SU-DHL-6 (cell line): ENCODE measurements around the gene ARHGEF16.

Experiments used
- H2AFZ ChIP-seq: fragments of 200-600 bp; sonication (generic); 2 replicates; pipeline ENCODE4 v1.6.1; 2014; ENCODE audit warnings: low read depth, mild to moderate bottlenecking, moderate library complexity, mixed read lengths, antibody characterized with exemption, low read length; ENCODE audit not compliant: severe bottlenecking
- H3F3A ChIP-seq: fragments of 200-600 bp; shearing (Covaris generic); 2 replicates; pipeline ENCODE4 v1.6.0; 2016; ENCODE audit warnings: antibody characterized with exemption, mild to moderate bottlenecking; ENCODE audit not compliant: insufficient read depth
- H3K27ac ChIP-seq: fragments of 200-600 bp; sonication (generic); 2 replicates; pipeline ENCODE4 v1.5.1; 2016; ENCODE audit warnings: low read depth, mild to moderate bottlenecking, low read length, moderate library complexity, mixed read lengths
- H3K27me3 ChIP-seq: fragments of 200-600 bp; sonication (generic), shearing (Covaris generic); 2 replicates; pipeline ENCODE4 v1.6.0; 2014; ENCODE audit warnings: mild to moderate bottlenecking, low read length
- H3K36me3 ChIP-seq: fragments of 200-600 bp; sonication (generic); 2 replicates; pipeline ENCODE4 v1.6.1; 2014; ENCODE audit warnings: mild to moderate bottlenecking, low read length, mixed read lengths
- H3K4me2 ChIP-seq: fragments of 300-600, 200-600 bp; shearing (Covaris generic), sonication (generic); 2 replicates; pipeline ENCODE4 v1.6.0; 2014; ENCODE audit warnings: low read length, low read depth, mild to moderate bottlenecking; ENCODE audit not compliant: poor library complexity, severe bottlenecking
- H3K4me3 ChIP-seq: fragments of 200-600 bp; sonication (generic); 2 replicates; pipeline ENCODE4 v1.5.1; 2014; ENCODE audit warnings: antibody characterized with exemption, low read length, mild to moderate bottlenecking, mixed read lengths; ENCODE audit not compliant: insufficient read depth, poor library complexity, severe bottlenecking
- H3K79me2 ChIP-seq: fragments of 200-600 bp; sonication (generic); 2 replicates; pipeline ENCODE4 v1.6.1; 2014; ENCODE audit warnings: mild to moderate bottlenecking, low read length, moderate library complexity; ENCODE audit not compliant: insufficient read depth
- H3K9ac ChIP-seq: fragments of 200-600 bp; sonication (generic); 2 replicates; pipeline ENCODE4 v1.7.0; 2014; ENCODE audit warnings: mild to moderate bottlenecking, low read length
- H3K9me2 ChIP-seq: fragments of 200-600 bp; sonication (generic); replicated peaks from 2 replicates; pipeline ENCODE4 v1.6.1; 2014; ENCODE audit warnings: low read length; ENCODE audit not compliant: insufficient read depth
- H3K9me3 ChIP-seq: fragments of 200-600 bp; sonication (generic); 2 replicates; pipeline ENCODE4 v1.6.1; 2014; ENCODE audit warnings: low read length, mixed read lengths; ENCODE audit not compliant: insufficient read depth
- H4K20me1 ChIP-seq: fragments of 200-600 bp; sonication (generic); 2 replicates; pipeline ENCODE4 v1.6.1; 2014; ENCODE audit warnings: low read depth, mild to moderate bottlenecking, antibody characterized with exemption, low read length, moderate library complexity, mixed read lengths
- EZH2phosphoT487 ChIP-seq: fragments of 200-600 bp; sonication (generic), shearing (Covaris generic); conservative IDR thresholded peaks from 2 replicates; pipeline ENCODE4 v1.6.1; 2018; ENCODE audit warnings: mild to moderate bottlenecking, antibody characterized with exemption, low read length, moderate library complexity, mixed read lengths
- TF ChIP-seq, protein P1 (sequence below): fragments of 200-600 bp; sonication (generic); IDR thresholded peaks from one replicate; pipeline ENCODE4 v1.5.1; 2017; ENCODE audit warnings: antibody characterized with exemption, mild to moderate bottlenecking, low read length, moderate library complexity; ENCODE audit not compliant: insufficient read depth, poor library complexity, severe bottlenecking

ARHGEF16 gene

DNA sequence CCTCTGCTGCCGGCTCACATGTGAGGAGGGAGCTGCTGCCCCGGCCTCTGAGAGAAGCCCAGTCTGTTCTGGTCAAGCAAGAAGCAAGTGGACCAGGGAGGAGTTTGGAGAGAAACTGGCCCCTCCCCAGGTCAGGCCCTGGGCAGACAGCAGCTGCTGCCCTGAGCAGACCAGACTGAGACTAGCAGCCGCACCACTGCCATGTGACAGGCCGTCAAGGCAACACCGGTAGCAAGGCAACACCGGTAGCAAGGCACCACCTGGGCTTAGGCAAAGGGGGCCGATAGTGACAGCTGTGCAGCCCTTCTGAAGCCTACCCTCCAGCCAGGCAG, 50.3 kb downstream of the ARHGEF16 start:
- no peak overlapping the region for H3K4me2 ChIP-seq
- no peaks in the 10 kb centered on the region for H4K20me1 ChIP-seq
- H3F3A ChIP-seq, result no peaks in the 10 kb centered on the region
- H3K36me3 ChIP-seq, result no peaks in the 10 kb centered on the region
- TF ChIP-seq, protein P1, sequence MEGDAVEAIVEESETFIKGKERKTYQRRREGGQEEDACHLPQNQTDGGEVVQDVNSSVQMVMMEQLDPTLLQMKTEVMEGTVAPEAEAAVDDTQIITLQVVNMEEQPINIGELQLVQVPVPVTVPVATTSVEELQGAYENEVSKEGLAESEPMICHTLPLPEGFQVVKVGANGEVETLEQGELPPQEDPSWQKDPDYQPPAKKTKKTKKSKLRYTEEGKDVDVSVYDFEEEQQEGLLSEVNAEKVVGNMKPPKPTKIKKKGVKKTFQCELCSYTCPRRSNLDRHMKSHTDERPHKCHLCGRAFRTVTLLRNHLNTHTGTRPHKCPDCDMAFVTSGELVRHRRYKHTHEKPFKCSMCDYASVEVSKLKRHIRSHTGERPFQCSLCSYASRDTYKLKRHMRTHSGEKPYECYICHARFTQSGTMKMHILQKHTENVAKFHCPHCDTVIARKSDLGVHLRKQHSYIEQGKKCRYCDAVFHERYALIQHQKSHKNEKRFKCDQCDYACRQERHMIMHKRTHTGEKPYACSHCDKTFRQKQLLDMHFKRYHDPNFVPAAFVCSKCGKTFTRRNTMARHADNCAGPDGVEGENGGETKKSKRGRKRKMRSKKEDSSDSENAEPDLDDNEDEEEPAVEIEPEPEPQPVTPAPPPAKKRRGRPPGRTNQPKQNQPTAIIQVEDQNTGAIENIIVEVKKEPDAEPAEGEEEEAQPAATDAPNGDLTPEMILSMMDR, result no peak
- no peak for TF ChIP-seq EZH2phosphoT487
- H3K9me3 ChIP-seq, result no peaks in the 10 kb centered on the region
- H3K79me2 ChIP-seq, result no peaks in the 10 kb centered on the region
- H3K9me2 ChIP-seq, result no peaks in the 10 kb centered on the region
- no peak overlapping the region for H2AFZ ChIP-seq
- no peak overlapping the region for H3K9ac ChIP-seq
- no peaks in the 10 kb centered on the region for H3K27me3 ChIP-seq
- H3K27ac ChIP-seq, result no peak overlapping the region
- no peak overlapping the region for H3K4me3 ChIP-seq

DNA sequence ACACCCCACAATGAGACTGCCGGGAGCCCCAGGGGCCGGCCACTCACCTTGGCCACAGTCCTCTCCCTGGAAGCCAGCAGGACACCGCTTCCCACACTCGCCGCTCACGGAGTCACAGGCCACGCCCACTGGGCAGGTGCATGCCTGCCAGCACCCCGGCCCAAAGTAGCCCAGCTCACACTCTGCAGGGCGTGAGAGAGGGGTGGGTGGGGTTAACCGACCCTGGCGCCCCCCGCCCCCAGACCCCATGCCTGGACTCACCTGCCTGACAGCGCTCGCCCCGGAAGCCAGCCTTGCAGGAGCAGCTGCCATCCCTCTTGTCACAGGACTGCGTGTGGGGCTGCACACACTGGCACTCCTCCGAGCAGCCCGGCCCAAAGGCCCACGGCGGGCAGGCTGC, 50.7 kb downstream of the ARHGEF16 start:
- Histone ChIP-seq H3K4me3 (no peak overlapping the region), H3K27ac (no peak overlapping the region), H3F3A (no peaks in the 10 kb centered on the region), H3K9me3 (no peaks in the 10 kb centered on the region), H3K9ac (no peak overlapping the region), H3K4me2 (no peak overlapping the region), H2AFZ (no peak overlapping the region), H3K9me2 (no peaks in the 10 kb centered on the region), H3K79me2 (no peaks in the 10 kb centered on the region), H3K36me3 (no peaks in the 10 kb centered on the region), H4K20me1 (no peaks in the 10 kb centered on the region), H3K27me3 (no peaks in the 10 kb centered on the region)
- no peak for TF ChIP-seq EZH2phosphoT487
- TF ChIP-seq, protein P1, result no peak

DNA sequence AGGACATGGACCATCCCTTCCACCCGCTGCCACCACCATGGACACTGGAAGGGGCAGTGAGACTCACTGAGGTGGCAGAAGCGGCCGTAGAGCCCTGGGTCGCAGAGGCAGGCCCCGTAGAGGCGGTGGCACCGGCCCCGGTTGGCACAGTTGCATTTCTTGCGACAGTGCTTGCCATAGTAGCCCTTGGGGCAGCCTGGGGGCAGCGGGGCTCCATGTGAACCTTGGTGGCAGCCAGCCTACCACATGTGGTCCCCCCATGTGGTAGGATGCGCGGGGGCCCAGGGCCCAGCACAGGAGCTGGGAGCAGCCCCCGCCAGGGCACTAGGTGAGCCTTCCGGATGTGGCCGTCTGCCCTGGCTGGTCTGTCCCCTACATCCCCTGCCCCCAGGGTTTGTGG, 51.6 kb downstream of the ARHGEF16 start:
- Histone ChIP-seq H3K4me2 (no peak overlapping the region), H3K27me3 (no peaks in the 10 kb centered on the region), H3K9ac (no peak overlapping the region), H3F3A (no peaks in the 10 kb centered on the region), H3K9me3 (no peaks in the 10 kb centered on the region), H3K4me3 (no peak overlapping the region), H3K9me2 (no peaks in the 10 kb centered on the region), H3K79me2 (no peaks in the 10 kb centered on the region), H4K20me1 (no peaks in the 10 kb centered on the region), H3K27ac (no peak overlapping the region), H2AFZ (no peak overlapping the region), H3K36me3 (no peaks in the 10 kb centered on the region)
- no peak for TF ChIP-seq EZH2phosphoT487
- TF ChIP-seq, protein P1, result no peak

DNA sequence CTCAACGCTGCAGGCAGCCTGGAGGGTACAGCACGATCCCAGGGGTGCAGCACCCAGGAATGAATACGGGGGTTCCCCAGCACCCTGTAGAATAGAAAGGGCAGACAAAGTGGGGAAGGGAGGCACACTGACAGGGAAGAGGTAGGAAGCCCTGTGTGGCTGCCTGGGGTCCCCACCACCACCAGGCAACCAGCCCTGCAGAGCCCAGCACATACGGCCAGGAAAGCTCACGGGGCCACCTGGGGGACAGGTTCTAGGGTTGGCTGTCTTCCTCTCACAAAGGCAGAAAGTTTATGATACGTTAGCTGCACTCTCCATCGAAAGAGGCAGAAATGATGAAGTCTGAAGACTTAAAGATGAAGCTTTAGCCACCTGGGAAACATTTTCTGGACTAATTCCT, 52.5 kb downstream of the ARHGEF16 start:
- no peaks in the 10 kb centered on the region for H3K9me2 ChIP-seq
- H3K27me3 ChIP-seq, result no peaks in the 10 kb centered on the region
- H3K9ac ChIP-seq, result no peak overlapping the region
- no peaks in the 10 kb centered on the region for H3K9me3 ChIP-seq
- no peaks in the 10 kb centered on the region for H3K79me2 ChIP-seq
- no peak overlapping the region for H3K4me2 ChIP-seq
- no peak overlapping the region for H3K27ac ChIP-seq
- H2AFZ ChIP-seq, result no peak overlapping the region
- no peaks in the 10 kb centered on the region for H4K20me1 ChIP-seq
- TF ChIP-seq, protein P1, result no peak
- no peak for TF ChIP-seq EZH2phosphoT487
- H3K4me3 ChIP-seq, result no peak overlapping the region
- H3K36me3 ChIP-seq, result no peaks in the 10 kb centered on the region
- no peaks in the 10 kb centered on the region for H3F3A ChIP-seq
